Left hindlimb (tissue), 1 donor: ENCODE data around the gene ESYT2.

ENCODE experiments used
- DNase-seq: peaks from one replicate; pipeline ENCODE4 v3.0.0-alpha.2; 2018

The ESYT2 gene

GRCh38 chr7:158740013-158740656 is 89.2 kb downstream of the ESYT2 start:
- no peak for DNase-seq

DNA sequence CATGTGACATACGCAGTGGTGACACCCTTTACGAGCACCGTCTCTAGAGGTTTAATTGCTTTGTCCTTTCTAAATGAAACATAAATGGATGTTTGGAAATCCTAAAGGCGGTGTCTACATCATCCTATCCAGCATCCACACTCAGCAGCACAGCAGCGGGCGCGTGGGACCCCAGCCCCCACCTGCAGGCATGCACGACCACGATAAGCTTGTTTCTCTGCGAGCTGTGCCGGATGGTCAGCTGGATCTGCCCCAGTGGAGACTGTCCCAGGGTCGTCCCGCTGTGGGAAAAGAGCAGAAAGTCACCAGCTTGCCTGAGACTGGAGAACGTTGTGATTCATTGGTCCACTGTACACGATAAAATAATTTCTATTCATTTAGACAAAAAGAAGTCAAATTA is 90.5 kb downstream of the ESYT2 start:
- no peak for DNase-seq

DNA sequence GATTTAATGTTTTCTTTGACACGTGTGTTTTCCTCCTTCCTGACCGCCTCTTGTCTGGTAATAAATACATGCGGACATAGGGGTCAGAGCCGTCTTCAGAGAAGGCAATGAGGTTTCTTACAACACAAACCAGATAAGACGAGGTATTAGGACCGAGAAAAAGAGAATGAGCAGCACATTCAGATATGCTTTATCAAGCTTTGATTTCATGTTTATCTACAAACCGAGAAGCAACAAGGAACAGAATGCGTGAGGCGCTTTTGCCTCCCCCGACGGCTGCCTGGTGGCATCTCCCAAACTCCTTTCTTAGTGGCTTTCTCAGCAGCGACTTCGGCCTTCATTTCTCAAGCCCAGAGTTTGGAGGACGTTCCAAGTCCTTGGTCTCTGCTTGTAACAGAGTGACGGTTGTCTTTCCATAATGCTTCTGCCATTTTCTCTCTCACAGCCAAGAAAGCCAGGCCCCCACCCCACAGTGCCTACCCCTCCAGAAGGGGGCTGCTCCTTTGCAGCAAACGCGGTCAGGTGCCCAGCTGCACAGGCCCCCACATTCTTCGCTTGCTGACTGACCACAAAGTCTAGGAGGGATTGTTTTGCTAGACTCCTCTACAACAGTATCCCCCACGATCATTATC is 92.1 kb downstream of the ESYT2 start:
- DNase-seq, result no peak

DNA sequence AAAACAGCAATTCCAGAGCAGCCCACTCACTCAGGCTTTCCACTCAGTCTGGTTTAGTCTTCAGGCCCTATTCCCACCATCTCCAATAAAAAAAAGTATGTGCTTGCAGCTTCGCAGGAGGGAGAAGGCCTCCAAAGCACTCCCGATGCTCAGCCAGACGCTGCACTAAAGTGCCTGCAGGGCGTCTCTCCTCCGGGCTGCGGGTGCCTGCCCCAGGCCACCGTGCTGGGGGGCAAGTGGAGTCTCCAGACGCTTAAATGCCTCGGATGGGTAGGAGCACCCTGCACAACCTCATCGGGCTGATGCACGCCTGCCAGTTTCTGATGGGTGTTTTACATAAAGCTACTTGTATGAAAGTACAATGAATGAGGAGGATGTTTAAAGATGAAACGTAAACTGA is 93.4 kb downstream of the ESYT2 start:
- DNase-seq, result no peak

GRCh38 chr7:158734861-158735260 is 94.4 kb downstream of the ESYT2 start:
- no peak for DNase-seq

DNA sequence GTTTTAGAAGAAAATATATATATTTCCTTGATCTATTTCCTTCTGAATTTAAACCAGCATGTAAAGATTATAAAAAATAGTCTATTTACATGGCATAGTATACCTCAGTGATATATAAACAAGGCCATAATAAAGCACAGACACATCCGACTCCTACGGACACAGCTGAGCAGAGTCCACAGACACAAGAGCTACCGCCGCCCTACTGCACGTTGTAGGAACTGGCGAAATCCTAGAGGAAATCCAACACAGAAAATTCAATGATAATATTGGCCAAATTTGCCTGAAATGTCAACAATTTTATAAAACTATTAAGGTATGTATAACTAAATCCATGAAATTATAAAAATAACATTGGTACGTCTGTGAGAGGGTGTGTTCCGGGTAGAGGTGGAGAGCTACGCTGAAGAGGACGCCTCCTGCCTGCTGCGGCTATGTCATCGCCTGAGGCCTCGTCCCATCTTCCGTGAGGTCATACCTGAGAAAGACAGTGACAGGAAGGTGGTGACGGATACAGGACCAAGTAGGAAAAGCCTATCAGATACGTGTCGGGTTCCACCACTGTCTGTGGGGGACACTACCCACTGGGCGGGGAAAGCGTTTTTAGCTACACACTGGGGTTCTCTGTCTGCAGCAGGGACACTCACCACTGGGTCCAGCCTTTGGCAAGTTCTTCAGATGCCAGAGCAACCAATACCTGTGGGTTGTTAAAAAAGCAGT is 95.4 kb downstream of the ESYT2 start:
- DNase-seq, result no peak

- DNase-seq, result no peak
Measured at GRCh38 chr7:158733220-158733519, 96.1 kb downstream of the ESYT2 start.

- no peak for DNase-seq
Measured at GRCh38 chr7:158732494-158733219, 96.7 kb downstream of the ESYT2 start.

- no peak for DNase-seq
Measured at GRCh38 chr7:158731761-158732160, 97.5 kb downstream of the ESYT2 start.

DNA sequence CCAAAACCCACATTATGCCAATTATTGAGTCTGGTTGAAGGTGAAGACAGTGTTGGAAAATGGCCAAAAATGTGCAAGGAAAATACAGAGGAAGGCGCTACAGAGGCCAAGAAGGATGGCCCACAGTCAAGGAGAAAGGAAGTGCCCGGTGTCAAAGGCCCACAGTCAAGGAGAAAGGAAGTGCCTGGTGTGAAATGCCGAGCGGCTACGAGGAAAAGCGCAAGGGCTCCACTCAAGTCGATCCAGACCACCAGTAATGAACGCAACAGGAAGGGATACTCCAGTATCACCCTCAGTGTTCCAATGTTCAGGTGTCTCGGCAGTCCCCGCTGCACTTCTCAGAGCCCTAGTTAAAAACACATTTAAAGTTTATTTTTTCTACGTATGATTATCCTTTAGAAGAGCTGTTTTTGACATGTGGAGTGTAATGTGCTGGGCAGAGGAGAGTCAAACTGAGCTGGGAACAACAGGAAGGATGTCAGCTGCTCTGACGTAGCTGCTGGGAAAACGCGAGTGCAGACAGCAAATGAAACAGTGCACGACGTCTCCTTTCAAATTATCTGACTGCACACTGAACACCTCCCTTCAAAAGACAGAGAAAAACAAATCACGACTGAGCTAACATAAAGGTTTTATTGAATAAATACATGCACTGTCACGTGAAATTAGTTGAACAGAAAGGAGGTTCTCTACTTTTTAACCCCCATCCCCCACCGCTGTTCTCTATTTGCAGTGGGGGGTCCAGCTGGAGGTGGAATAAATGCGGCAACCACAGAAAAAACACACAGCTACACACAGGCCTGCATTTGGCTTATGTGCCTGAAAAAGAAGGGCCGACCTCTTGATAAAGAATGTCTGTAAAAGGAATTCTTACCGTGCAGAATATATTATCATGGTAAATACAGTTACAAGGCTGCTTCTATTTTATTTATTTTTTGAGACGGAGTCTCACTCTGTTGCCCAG is 98.6 kb downstream of the ESYT2 start:
- no peak for DNase-seq

DNA sequence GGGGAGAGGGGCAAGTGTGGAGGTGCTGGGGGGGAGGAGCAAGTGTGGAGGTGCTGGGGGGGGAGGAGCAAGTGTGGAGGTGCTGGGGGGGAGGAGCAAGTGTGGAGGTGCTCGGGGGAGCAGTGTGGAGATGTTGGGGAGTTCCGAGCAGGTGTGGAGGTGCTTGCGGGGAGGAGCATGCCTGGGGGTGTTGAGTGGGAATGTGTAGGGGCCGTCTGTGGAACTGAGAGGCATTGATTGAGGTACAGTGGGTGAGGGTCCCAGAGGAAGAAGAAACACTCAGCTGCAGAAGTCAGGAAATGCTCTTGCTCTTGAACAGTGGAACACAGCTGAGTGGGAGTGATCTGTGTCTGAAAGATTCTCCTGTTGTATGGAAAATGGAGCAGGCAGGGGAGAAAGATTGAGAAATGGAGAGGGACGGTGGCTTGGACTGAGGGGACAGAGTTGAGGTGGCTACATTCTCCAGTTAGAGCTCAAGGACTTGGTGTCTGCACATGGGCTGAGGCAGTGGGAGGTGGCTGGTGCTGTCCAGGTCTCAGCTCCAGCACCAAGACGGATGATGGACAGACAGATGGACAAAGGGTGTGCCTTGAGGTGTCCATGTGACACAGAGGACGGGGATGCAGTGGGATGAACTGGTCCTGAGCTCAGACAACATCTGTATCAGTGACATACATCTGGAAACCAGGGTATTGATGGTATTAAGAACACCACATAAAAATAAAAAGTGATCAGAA is 99.5 kb downstream of the ESYT2 start:
- DNase-seq, result no peak

DNA sequence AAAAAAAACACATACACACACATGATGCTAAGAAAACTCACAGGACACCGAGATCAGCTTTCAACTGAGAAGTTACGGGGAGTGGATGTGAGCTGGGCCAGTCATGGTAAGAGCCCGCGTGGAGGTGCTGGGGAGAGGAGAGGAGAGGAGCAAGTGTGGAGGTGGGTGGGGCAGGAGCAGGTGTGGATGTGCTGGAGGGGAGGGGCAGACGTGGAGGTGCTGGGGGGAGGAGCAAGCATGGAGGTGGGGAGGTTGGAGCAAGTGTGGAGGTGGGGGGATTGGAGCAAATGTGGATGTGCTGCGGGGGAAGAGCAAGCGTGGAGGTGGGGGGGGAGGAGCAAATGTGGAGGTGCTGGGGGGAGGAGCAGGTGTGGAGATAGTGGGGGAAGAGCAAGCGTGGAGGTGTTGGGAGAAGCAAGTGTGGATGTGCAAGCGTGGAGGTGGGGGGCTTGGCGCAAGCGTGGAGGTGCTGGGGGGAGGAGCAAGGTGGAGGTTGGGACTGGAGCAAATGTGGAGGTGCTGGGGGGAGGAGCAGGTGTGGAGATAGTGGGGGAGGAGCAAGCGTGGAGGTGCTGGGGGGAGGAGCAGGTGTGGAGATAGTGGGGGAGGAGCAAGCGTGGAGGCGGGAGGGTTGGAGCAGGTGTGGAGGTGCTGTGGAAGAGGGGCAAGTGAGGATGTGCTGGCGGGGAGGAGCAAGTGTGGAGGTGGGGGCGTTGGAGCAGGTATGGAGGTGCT is 100.2 kb downstream of the ESYT2 start:
- no peak for DNase-seq

DNA sequence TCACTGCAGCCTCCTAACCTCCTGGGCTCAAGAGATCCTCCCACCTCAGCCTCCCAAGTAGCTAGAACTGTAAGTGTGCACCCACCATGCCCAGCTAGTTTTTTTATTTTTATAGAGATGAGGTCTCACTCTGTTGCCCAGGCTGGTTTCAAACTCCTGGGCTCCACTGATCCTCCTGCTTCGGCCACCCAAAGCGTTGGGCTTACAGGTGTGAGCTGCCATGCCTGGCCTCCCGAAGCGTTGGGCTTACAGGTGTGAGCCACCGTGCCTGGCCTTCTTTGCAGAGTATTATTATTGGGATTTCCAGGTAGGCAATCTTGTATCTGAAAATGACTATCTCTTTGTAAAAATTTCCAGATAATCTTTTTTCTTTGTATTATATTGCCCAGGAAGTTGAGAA is 101.6 kb downstream of the ESYT2 start:
- no peak for DNase-seq

GRCh38 chr7:158726277-158726807 is 103.0 kb downstream of the ESYT2 start:
- DNase-seq, result no peak

- no peak for DNase-seq
Measured at GRCh38 chr7:158725506-158725800, 103.9 kb downstream of the ESYT2 start.

DNA sequence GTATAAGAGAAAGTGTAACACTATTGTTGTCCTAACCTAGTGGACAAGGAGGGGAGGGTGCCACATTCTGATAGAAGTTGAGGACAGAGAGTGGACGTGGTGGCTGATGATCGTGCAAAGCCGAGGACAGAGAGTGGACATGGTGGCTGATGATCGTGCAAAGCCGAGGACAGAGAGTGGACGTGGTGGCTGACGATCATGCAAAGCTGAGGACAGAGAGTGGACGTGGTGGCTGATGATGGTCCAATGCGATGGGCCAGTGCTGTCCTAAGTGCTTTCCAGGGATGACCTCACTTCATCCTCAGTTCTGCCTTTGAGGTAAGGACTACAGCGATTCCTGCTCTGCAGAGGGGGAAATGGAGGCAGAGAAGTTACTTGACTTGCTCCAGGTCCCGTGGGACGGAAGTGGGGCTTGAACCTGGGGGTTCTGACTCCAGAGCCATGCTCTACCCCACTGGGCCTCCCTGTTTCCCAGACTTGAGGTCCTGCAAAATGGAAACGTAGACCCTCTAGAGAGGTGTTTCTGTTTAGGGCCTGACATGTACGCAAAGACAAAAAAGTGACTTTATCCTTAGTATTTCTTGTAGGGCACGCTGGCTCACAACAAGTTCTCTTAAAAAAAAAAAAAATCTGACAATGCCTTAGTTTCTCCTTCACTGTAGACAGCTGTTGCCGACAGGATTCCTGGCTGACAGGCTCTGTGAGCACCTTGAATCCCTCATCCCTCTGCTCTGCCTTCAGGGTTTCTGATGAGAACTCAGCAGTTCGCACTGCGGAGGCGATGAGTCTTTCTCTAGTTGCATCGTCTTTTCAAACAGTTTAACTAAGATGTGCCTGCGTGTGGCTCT is 104.4 kb downstream of the ESYT2 start:
- no peak for DNase-seq

- DNase-seq, result no peak
Measured at GRCh38 chr7:158723714-158724385, 105.5 kb downstream of the ESYT2 start.

DNA sequence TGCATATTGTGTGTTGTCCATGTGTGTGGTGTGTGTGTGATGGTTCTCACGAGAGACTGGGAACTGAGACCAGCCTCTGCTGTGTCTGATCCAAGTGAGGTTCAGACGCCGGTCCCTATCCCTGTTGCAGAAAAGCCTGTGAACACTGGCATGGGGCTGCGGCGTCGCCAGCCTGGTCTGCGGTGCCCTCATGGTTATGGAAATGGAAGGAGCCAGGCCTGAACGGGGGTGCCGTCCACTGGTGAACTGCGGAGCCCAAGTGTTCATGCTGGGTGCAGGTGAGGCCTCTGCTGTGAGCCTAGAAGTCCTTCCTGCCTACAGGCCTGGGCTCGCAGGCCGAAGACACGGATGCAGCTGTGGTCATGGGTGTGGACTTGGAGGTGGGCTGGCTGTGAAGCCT is 106.0 kb downstream of the ESYT2 start:
- DNase-seq, result no peak

- no peak for DNase-seq
Measured at GRCh38 chr7:158722574-158723237, 106.6 kb downstream of the ESYT2 start.
